ENCODE measurements around the gene LGALSL.
A peak's percentile ranks its signal among the peaks of the same experiment; 100 is the strongest.
"Not testable (repeated sequence)": the region's sequence is repeated elsewhere in the genome, so short reads cannot be mapped to it uniquely, and the experiment has no call there.

The LGALSL gene

DNA sequence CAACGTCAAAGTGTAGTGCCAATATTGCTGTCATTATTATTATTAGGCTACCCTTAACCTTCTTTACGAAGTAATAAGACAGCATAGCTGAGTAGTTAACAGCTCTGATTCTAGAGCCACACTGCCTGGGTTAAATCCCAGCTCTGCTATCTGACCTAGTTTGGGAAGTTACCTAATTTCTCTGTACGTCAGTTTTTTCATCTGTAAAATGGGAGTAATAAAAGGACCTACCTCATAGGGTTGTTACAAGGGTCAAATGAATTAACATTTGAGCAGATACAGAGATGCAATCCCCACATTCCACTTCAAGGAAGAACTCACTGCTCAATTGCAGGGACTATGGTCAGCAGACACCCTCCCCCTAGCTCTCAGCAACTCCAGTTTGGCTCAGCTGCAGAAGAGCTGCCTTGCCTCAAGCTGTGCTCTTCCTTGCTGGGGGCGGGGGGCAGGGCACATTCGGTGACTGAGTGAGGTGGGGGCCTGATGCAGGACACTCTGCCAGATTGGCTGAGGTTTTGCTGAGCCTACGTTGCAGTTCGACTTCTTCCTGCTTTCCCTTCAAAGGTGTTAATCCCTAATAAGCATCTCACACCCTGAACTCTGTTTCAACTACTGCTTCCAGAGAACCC is 11.0 kb upstream of the LGALSL start:
- DNase-seq (ENCODE audit: low spot score) = no peak

DNA sequence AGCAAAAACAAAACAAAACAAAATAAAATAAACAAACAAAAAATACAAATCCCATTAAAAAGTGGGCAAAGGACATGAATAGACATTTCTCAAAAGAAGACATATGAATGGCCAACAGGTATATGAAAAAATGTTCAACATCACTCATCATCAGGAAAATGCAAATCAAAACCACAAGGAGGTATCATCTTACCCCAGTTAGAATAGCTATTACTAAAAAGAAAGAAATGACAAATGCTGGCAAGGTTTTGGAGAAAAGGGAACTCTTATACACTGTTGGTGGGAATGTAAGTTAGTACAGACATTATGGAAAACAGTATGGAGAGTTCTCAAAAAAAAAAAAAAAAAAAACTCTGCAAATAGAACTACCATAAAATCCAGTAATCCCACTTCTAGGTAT is 8.0 kb upstream of the LGALSL start:
- not testable (repeated sequence) for DNase-seq (ENCODE audit: low spot score)

DNA sequence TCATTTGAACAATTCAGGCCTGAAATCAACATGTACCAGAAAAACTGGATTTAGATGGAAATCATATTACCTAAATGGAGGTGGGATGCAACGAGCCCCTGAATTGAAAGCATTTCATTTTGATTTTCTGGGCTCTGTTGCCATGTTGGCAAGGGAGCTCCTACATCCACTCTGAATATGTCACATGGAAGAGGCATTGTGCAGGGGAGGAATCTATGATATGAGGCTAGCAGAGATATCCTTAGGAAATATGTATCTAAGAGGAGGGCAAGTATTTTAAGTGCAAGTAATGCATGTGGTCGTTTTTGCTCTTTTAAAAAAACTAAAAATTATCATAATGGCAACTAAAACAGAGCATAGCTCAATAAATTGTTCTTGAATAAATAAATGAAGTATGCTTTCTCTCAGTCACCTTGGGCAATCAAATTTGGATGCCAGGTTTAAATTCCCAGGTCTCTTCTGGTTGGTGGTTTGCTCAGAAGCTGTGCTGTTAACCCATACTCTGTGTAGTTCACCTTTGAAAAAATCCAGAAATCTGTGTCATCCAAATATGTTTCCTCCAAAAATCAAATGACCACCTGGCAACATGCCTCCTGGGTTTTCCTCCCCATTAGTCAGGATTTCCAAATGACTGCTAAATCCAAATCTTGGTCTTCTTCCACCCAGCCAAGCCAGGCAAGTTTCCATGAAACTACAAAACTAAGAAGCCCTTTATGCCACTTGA is 6.5 kb upstream of the LGALSL start:
- DNase-seq (ENCODE audit: low spot score) = no peak

DNA sequence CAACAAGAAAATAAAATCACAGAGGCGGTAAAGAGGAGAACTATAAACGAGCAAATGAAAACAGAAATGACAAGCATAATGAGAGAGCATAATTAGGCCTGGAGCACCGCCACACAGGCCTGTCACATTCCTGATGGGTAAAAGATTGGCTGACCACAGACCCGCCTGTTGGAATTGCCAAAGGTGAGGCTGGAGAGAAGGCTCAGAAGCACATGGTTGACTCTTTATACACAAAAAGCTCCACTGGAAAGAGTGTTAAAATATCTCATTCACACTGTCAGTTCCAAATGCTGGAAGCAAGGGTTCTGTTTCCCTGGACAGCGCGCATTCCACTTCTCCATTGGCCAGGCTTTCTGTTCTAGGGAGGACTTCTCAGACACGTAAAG is 5.9 kb upstream of the LGALSL start:
- peak; percentile 39 for DNase-seq (ENCODE audit: low spot score)

DNA sequence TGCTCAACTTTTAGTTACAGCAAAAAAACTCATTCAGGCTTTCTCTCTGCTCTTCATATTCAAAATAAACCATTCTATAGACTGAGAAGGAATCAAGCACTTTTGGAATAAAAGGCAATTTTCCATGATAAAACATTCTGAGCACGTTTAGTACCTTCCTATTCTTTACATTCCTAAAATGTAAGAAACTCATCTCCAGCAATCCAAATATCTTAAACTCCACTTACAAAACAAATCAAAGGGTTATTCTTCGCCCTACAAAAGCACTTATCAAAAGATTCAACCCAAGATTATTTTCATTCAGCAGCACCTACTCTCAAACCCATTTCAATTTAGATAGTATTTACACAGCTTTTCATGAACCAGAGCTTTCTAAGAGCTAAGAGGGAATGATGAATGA is 2.9 kb upstream of the LGALSL start:
- no peak for DNase-seq (ENCODE audit: low spot score)

DNA sequence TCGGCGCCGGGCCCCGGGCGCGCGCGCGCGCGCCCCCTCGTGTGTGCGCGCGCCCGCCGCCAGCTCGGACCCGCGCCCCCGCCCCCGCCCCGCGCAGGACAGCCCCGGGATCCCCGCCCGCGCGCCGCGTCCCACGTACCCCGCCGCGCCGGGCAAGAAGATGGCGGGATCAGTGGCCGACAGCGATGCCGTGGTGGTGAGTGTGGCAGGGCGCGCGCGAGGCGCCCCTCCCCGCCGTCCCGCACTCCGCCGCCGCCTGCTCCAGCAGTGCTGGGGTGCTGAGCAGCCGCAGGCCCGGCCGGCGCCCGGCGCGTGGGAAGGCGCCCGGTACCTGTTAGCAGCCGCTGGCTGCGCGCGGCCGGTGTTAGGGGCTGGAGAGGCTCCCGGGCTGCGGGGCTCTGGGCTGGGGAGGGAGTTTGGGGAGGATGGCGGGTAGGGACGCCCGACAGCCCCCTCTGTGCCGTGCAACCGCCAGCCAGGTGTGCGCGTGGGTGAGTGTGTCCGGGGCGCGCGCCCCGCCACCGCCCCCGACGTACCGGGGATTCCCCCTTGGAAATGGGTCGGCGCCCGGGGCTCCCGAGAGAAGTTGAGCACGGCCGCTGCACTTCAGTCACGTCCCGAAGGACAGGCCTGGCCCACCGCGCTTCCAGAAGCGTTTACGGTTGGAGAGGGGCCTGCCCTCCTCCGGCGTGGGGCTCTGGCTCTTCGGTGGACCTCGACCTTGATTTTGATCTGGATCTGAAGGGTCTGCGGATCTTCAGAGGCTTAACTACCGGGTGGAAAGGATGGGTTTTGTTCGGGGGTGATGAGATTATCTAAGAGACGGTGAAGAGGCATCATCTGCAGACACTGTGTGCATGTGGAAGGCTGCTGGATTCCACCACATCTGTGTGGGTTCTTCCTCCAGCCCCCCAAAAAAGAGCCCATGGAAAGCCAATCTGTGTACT is 697 bp downstream of the LGALSL start:
- DNase-seq (ENCODE audit: low spot score) = no peak

DNA sequence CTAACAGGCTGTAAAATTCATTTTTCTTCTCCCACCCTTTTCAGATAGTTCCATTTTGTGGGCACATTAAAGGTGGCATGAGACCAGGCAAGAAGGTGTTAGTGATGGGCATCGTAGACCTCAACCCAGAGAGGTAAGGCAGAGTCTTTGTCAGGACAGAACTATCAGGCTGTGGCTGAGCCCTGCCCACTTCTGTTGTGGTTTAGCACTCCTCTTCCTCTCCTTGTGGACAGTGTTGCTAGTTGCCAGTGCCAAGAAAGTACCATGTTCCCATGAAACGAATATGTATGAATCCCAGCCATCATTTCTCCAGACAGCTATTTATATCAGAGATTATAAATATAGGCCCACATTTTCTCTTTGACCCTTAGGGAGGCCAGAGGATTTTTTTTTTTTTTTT is 1.6 kb downstream of the LGALSL start:
- no peak for DNase-seq (ENCODE audit: low spot score)

DNA sequence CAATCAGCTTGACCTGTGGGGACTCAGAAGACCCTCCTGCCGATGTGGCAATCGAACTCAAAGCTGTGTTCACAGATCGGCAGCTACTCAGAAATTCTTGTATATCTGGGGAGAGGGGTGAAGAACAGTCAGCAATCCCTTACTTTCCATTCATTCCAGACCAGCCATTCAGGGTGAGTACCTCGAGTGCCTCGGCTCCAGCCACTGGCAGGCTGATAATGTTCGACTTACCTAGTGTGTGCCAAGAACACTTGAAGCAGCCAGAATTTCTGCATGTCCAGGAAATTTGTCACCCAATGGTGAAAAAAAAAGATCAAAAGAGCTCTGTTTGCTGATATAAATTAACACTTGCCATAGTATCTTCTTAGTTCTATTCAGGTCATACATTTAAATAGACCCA is 2.3 kb downstream of the LGALSL start:
- DNase-seq (ENCODE audit: low spot score) = no peak

DNA sequence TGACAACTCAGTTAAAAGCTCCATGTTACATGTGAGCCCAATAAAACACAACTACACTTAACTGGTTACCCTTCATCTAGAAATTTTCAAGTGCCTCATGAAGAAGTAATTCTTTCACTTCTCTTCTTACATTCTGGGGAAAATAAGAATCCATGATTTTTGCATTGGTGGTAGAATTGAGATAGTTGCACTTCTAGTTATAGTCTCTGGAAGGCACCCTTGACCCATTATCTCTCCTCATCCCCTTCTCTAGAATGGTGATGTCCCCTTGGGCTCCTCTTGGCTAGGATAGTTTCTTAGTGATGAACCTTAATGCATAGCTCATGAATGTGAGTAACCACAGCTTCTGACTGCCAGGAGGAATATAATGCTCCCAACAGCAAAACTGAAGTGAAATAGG is 3.6 kb downstream of the LGALSL start:
- peak; percentile 12 for DNase-seq (ENCODE audit: low spot score)

DNA sequence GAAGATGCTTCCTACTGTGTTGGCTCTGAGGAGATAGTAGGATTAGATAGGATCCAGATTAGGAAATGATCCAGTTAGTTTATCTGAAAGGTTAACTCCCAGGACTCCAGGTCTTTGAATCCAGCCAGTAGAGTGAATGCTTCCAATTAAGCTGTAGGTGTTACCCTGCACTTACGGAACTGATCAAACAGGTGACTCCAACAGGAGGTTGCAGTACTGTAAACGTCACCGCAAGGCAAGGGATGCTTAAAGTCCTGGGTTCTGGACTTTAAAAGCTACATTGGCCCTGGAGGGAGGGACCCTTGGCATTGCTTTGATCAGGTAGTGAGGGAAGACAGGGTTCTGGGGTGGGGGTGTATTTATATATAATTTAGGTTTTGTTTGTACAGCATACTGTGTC is 5.6 kb downstream of the LGALSL start:
- no peak for DNase-seq (ENCODE audit: low spot score)

DNA sequence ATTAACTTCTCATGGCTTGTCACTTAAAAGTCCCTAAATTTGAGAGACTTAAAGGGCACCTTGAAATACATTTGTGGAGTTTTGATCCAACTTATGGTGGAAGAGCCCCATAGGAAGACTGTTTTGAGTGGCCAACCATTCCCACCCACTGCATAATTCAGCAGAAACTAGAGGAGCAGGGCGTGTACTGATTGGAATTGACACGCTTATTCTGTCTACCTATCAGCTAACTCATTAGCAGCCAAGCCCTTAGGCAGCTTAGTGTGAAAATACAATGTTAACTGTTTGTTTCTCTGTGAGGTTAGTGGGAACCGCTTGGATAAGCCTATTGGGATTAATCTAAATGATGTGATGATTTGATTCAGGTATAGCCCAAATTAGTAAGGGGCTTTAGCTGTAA is 6.4 kb downstream of the LGALSL start:
- DNase-seq (ENCODE audit: low spot score) = no peak

DNA sequence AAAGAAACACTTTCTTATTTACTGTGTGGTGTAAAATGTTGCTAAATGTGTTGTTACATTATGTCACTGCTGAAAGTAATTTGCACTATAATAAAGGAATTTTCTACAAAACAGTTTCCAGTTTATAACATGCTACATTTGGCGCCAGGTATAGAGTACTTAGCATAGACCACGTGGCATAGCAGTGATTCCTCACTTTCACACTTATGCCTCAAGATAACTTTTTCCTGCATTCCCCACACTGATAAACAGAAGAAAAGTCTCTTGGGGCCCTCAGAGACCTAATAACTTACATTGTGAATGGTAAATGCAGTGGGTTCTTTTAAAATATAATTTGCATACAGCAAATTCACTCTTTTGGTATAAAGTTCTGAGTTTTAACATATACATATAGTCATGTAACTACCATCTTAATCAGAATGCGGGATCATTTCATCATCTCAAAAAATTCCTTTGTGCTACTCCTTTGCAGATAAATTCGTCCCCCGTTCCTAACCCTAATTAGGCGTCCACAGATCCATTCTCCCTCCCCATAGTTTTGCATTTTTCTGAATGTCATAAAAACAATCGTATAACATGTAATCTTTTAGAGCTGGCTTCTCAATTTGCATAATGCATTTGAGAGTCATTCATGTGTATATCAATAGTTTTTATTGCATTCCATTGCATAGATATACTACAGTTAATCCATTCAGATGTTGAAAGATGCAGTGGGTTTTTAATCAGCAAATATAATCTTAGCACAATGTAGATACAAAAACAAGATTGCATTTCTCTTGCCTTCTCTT is 7.5 kb downstream of the LGALSL start:
- no peak for DNase-seq (ENCODE audit: low spot score)

DNA sequence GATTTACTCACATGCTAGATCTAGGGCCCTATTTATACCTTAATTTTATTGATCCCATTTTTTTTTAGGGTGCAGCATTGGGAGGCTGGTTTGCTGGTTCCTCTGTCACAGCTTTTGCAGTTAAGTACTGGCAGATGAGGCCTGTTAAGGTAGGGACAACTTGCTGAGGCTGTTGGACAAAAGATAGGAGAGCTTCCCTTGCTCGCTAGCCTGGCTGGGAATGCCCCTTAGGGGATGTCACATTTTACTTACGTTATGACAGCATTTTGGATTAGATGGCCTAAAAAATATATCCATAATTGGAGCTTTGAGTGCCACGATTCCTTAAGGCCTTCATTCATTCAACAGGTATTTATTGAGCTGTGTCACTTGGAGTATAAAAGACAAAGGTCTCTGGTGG is 8.2 kb downstream of the LGALSL start:
- no peak for DNase-seq (ENCODE audit: low spot score)

DNA sequence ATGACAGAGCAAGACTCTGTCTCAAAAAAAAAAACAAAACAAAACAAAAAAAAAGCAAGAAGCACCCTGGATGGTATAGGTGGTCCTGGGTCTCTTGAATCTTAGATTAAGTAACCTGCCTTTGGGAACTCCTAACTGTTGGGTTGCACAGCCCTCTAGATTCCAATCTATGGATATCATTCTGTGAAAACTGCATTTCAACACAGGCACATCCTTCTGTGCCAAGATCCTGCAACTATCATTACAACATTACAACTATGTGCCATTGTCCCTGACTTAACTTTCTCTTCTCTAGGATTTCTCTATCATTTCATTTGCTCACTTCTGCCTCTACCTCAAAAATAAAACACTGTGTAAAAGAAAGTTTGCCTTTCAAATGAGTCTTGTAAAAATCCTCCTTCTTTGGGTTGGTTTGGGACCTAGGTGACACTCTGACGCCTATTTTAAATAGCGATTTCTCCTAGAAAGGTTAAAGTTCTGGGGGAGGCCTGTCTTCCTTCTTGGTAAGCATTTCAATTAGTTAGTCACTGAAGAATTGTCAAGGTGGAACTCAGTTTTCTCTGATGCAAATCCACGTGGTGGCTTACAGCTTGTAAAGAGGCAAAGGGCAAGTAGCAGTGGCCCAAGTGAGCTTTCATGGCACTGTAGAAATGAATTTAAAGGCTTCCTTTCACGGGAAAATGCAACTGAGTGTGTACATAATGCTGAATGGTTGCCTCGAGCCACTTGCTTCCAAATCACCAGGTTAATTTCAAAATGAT is 9.2 kb downstream of the LGALSL start:
- DNase-seq (ENCODE audit: low spot score) = no peak

DNA sequence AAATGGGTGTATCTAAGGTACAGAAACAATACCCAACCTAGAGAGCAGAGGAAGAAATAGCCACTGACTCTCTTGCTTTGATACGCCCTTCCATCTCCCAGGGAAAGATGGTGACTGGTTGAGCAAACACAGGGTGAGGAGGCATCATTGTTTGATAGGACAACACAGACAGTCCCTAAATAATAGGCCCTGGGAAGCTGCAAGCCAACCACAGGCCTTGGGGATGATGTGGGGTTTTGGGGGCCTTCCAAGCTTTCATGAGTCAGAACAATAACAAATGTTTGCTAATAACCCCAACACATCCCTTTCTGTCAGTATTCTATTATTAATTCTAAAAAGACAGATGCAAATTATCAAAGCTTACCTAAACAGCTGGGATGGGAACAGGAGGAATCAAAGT is 9.8 kb downstream of the LGALSL start:
- DNase-seq (ENCODE audit: low spot score) = peak; percentile 34

DNA sequence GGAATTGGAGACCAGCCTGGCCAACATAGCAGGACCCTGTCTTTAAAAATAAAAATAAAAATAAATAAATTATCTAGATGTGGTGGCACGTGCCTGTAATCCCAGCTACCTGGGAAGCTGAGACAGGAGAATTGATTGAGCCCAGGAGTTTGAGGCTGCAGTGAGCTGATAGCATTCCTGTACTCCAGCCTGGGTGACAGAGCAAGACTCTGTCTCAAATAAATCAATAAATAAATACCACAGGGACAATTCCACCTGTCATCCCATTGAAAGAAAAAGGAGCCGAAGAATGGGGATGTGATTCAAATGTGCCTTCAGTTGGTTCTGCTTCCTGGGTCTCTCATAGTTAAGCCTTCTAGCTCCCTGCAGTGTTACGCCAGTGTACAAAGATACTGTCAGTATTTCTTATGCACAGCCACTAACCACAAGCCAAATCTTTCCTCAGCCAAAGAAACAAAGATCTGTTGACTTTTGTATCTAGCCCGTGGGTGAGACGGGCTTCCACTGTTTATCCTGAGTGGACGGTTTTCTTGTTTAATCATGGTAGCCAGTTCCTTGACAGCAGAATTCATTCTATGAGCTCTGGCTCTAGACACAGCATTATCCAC is 12.6 kb downstream of the LGALSL start:
- no peak for DNase-seq (ENCODE audit: low spot score)

DNA sequence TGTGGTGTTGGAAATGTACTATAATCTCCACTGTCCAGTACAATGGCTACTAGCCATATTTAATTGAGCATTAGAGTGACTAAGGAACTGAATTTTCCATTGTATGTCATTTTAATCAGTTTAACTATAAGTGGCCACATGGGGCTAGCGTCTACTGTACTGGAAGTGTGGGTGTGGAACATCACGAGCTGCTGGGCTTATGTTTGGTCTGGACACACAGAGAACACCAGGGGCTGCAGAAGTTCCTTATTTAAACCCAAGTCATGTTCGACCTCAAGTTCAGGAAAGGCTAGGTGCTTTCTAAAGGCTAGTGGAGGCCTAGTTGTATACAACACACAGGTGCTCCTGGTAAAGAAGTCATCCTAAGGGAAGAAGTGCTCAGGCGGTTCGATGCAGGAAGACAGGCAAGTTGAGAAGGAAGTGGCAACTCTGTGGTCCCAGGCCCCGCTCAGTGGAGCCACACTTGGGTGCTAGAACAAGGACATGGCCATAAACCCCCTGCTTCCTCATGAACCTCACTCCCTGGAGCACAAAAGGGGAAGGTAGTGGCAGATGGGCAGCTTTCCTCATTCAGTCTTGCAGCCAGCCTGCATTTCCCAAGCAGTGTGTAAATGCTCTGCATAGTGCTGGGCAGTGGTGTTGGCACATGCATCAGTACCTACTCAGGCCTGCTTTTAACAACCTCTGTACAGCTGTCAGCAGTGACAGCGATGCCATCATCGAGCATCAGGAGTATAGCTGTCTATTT is 13.3 kb downstream of the LGALSL start:
- DNase-seq (ENCODE audit: low spot score) = peak; percentile 64

DNA sequence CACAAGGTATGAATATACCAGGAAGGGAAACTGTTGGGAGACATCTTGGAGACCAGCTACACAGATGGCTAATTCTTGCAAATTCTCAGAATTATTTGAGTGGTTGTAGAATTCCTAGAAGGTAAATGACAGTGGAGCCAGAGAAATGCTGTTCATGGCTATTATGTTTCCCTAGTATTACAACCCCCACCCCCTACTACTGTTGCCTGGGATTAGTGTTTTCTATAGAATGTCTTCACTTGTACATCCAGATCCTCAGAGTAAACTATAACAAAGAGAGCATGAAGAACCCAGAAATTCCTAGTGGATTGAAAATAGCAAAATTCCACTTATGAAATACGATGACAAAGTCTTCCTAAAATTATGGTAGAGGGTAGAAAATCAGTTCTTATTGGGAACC is 15.3 kb downstream of the LGALSL start:
- no peak for DNase-seq (ENCODE audit: low spot score)

DNA sequence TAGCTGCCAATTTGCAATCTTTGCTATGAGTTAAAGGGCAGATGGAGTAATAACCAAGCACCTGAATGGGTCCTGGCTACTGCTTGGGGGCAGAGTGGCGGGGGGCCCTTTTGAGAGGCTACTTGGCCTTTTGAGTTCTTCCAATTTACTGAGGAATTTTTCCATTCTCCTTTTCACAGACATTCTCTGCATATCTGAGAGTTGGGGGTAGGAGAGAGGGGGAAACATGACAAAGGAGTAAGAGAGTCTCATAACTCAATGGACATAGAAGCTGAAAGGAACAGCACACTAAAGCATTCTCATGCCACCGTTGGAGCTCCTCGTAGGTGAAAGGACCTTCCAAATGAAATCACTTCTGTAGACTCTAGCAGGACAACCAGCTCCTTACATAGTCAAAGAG is 16.1 kb downstream of the LGALSL start:
- no peak for DNase-seq (ENCODE audit: low spot score)

DNA sequence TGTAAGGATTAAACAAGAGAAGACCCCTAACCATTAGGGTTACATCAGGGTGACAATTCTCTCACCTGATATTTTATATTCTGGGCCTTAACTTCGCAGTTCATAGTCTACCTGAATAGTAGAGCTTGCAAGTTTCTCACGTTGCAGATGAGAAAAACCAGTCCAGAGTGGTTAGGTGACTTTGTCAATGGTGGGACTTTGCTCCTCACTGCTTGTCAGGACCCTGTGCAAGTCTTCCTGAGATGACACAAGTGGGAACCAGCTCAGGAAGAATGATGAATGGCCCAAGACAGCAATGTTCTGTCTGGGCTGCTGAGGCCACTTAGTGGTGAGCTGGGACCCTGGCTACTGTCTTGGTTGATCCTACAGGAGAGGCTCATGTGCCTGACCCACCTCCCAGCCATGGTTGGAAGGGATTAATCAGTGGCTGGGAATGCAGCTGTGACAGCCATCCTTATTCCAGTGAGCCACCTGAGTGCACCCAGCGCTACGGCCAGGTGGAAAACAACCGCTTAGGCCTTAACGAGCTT is 16.9 kb downstream of the LGALSL start:
- no peak for DNase-seq (ENCODE audit: low spot score)

Measured in pons (tissue), 1 donor.